GM21390 (cell line): ENCODE results near the gene CCNK.

Experiments used
- ATAC-seq: cut with Tn5 transposase; IDR thresholded peaks from one replicate; pipeline ENCODE4 v1.9.1; 2021; ENCODE audit not compliant: unreplicated experiment

CCNK gene

DNA sequence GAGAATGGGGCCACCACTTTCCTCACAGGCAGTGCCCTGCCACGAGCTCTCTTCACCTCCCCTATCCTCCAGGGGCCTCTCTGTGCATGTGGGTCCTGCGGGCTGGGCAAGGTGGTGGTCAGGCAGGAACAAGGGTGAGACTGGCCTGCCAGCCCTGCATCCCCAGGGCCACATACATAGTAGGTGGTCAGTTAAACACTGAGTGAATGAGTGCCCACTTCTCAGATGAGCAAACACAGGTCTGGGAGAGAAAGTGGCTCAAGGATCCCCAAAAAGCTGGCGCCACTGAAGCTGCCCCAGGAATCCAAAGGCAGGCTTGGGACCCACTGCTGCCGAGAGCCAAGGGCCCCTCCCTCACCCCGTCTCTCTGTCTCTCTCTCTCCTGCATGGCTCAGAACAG is 51.1 kb downstream of the CCNK start:
- ATAC-seq: no peak

DNA sequence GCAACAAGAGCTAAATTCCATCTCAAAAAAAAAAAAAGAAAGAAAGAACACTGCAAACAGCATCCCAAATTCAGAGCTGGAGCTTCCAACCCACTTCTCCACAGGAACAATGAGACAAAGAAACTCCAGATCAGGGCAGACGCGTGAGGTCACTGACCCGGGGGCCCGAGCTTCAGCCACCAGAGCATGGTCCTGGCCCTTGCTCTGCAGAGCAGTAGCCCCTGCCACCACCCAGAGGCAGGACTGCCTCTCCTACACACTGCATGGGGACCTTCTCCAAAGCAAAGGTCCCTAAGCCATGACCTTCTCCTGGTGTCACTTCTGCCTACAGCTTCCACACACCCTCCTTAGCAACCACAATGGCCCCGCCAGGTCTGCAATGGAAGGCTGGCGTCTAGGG is 53.1 kb downstream of the CCNK start:
- no peak for ATAC-seq

DNA sequence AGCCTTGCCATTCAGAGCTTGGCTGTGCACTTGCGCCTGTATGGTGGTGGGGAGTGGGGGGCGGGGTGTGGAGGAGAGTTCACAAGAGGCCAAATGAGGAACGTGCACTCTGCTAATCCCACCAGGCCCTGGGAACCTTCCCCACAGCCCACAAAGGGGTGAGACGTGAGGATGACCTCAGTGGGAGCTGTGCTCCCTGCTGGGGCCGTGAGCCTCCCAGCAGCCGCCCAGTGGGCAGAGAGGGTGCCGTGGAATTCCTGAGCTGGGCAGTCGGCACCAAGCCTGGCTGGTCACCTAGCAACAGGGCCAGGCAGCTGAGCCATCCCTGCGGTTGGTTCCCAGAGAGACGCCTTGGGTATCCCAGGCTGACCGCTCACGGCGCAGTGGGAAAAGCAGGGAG is 53.7 kb downstream of the CCNK start:
- ATAC-seq: no peak

DNA sequence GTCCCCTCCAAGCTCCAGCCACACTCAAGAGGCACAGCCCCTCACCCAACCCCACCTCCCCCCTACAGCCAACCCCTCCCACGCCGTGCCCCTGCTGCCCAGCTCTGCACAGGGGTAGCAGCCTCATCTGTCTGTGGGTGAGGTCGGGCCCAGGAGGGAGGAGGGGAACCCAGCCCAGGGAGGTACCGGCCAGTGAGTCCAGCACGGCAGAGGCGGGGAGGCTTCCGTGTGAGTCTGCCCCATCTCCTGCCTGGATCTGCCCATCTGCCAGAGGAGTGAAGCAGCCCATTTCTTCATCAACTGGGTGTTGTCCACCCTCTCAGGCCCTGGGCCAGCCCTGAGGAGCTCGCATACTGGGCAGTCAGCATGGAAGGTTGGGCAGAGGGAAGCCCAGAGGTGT is 54.2 kb downstream of the CCNK start:
- ATAC-seq: no peak

DNA sequence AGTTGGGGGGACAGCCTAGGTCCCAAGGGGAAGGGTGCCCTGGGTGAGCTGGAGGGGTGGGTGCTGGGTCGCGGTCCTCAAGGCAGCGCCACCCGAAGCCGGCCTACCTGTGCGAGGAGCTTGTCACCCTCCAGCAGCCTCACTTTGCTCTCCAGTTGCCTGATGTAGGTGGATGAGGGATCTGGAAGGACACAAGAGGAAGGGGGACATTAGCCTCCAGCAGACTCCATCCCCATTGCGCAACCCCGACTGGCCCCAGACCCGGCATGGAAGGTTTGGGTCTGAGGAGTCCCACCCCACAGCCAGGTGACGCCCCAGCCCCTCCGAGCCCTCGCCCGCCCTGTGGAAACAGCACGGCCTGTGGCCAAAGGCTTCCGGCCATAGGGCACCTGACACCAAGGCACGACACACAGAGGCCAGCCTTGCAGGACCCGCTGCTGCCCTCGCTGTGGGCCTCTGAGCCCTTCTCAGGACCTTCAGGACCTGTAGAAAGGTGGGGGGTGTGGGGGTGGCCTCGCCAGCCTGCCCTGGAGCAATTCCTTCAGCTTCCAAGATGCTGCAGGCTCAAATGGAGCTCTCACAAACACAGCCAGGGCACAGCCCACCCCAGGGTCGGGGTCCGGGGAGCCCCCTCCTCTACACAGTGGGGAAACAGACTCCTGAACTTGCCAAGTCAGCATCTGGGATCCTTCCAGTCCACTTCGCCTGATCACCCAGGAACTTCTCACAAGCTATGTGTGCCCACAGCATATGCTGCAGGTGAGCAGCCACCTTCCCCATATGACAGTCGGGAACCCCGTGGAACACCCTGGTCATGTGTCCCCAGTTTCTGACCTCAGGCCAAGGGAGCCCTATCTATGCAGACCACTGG is 54.9 kb downstream of the CCNK start:
- no peak for ATAC-seq

DNA sequence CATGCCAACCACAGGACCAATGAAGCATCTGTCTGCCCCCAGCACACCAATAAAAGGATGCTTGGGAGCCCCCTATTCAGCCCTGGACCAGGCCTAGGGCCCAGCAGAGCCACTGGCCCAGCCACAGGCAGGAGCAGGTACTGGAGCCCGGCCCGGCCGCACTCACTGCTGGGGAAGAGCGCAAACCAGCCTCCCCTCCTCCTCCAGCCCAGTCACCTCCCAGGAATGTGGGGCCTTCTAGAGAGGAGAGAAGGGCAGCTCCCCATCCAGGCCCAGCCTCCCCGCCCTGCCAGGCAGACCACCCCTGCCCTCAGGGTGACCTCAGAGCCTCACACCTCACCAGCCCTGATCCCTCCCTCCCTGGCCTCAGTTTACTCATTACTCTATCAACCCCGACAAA is 56.2 kb downstream of the CCNK start:
- ATAC-seq: no peak

DNA sequence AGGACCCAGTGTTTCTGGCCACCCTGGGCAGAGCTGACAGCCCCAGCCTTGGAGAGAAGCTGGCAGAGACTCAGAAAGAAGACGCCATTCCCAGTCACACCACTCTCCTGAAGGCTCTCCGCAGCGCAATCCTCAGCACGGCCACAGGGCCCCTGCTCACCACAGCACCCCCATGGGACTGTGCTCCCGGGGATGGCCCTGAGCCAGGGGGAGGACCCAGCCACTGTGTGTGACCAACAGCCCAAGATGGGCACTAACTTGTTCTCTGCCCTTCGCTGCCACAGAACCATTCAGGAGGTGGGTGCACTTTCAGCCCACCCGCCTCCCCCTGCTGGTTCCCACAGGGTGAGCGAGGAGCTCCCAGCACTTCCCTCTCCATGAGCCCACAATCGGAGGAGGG is 57.1 kb downstream of the CCNK start:
- no peak for ATAC-seq

DNA sequence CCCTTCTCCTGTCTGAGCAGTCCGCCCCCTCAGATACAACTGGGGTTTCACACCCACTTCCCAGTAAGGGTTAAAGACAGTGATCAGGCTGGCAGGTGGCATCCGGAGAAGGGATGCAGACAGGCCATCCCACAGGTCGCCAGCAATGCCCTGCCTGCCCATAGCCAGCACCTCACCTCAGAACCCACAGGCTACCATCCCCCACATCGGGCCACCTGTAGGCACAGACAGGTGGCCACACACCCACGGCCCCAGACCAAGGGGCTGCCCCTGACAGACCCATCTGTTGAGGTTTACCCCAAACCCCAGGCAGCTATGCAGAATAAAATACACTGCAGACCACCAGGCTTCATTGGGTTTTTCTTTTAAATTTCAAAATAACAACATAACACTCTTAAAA is 57.5 kb downstream of the CCNK start:
- no peak for ATAC-seq

DNA sequence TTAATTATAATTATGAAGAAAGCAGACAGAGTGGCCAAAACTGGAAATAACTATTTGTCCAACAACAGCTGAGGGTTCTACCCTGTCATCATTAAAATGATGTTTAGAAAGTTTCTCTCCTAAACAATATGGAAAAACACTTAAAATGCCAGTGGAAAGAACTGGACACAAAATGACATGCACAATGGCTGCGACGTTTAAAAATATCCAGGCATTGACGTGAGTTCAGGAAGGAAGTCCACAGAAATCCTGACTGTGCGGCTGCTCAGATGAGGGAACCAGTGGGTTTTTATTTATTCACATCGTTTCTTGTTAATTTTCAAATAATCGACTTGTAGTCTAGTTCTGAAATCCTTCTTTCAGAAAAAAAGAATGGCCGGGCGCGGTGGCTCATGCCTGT is 58.3 kb downstream of the CCNK start:
- no peak for ATAC-seq

DNA sequence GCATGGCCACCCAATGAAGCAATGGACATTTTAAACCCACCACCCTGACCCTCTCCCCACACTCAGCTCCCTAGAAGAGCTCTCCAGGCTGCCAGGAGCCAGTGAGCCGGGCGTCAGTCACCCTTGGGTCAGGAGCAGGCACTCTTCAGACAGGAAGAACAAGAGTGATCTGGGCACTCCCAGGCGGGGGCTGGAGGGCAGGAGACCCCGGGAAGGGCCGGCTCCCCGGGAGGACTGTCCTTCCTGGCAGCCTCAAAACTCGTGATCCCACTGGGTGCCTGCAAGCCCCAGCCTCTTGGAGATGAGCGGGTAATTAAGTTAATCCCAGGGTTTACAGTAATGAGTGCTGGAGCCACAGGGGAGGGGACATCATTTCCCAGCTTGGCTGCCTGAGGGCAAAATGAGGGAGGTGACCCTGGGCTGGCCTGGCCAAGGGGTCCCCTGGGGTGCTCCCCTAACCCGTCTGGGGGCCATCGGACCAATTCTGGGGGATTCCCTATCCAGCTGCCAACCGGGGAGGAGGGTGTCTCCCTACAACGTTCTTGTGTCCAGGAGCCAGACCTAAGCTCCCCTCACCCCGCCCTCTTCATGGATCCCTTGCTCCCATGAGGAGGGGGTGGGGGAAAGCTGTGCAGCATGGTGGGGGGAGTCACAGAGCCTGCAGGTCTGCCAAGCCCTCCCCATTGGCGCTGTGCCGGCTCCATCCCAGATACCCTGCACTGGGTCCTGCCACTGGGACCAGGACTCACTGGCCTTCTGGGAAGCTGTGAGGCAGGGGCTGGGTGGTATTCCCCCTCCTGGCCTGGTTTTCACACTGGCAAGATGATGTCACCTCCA is 59.2 kb downstream of the CCNK start:
- ATAC-seq: no peak

DNA sequence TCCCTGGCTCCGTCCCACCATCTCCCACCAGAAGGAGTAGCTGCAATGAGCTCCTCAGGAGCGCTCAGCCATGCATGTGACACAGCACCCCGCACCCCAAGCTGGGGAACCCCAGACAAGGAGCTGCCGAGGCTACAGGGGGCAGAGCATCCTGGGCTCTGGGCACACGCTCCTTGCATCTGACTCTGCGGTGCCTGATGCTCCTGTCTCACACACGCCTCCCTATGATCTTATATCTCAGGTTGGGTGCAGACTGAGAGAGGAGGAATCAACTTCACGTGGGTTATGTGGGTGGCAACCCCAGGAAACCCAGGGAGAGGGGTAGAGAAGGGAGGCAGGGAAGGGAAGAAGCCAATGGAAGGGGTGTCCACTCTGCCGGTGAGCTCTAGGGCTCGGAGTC is 60.0 kb downstream of the CCNK start:
- ATAC-seq: no peak

DNA sequence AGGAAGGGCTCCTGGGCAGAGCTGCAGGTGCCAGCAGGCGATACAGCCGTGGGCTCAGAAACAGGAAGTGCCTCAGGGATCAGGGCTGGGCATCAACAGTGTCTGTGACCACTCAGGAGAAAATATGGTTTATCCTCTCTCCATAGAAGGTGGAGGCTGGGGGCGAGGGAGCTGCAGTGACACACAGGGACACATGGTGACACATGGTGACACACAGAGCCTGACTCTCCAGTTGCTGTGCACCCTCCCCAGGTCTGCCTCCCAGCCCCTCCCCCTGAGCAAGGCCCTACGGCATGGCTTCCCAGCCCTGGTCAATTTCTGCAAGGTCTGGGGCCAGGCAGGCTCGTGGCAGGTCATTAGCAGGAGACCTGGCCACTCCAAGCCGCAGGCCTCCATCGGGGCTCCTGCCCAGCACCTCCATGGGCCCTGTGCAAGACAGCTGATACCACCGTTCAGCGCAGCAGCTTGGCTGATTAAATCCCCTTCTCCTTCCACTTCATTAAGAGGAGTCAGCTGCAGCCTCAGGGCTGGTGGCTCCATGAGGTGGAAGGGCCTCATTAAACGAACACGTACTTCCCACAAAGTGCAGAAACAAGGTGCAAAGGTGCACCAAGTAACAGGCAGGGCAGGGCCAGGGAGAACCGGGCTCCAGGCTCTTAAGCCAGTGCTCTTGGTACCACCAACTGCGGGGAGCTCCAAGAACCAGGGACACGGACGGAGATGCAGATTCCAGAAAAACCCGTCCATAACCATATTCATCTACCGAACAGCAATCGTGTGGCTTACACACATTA is 60.7 kb downstream of the CCNK start:
- no peak for ATAC-seq

DNA sequence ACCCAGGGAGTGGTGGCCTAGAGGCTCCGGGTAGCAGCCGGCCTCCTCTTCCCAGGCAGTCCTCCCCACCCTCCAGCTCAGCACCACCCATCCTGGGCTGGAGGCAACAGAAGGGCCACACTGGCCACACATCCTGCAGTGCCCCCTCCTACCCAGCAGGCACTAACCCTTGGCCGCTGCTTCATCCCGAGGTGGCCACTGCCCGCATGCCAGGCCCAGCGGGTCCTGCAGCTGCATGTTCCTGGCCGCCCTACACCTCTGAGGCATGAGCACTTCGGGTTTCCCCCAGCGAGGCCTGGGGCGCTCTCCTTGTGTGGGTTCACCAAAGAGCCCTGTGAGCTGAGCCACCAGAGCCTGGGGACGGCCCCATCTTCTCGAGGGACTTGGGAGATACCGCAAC is 61.4 kb downstream of the CCNK start:
- ATAC-seq: no peak

DNA sequence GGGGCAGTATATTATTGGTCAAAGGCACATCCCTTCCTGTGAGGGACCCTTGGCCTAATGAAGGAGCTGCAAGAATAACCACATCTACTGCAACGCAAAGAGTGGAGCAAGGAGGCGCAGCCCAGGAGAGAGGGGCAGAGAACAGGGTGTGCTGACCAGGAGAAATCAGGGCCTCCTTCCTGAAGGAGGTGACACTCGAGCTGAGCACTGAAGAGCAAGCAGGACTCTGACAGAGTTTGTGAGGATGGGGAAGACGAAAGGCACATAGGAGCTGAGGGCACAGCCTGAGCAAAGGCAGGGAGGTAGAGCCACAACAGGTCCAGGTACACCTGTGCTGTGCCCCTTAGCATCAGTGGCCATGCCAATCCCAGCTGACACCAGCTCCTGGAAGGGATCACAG is 62.2 kb downstream of the CCNK start:
- no peak for ATAC-seq

DNA sequence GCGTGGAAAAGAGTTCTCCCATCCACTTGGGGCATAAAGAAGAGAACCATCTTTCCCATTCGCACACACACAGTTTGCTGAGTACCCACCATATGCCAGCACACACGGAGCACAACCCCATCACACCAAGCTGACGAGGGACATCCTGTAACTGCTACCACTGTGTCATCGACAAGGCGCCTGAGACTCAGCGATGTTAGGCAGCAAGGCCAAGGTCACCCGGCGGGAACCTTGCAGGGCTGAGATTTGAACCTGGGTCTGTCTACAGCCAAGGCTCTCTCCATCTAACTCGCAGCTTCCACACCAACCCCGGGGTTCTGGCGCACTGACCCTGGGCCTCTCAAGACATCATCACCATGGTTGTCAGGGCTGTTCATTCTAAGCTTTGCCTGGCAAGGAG is 62.8 kb downstream of the CCNK start:
- no peak for ATAC-seq

DNA sequence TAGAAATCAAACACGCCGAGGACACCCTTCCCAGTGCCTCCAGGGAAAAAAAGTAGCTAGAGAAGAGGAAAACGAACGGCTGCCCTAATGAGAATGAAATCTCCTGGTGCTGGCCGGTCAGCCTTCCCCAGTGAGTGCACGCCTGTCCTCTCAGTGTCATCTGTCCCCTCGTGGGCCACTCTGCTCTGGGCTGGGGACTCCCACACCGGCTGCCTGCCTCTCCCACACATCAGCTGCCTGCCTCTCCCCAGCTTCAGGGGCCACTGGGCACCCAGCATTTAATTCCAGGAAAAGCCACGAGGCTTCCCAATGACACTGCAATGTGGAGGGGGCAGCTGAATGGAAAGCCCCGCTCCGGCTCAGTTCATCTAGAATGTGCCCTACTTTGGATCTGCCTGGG is 63.8 kb downstream of the CCNK start:
- ATAC-seq: no peak

DNA sequence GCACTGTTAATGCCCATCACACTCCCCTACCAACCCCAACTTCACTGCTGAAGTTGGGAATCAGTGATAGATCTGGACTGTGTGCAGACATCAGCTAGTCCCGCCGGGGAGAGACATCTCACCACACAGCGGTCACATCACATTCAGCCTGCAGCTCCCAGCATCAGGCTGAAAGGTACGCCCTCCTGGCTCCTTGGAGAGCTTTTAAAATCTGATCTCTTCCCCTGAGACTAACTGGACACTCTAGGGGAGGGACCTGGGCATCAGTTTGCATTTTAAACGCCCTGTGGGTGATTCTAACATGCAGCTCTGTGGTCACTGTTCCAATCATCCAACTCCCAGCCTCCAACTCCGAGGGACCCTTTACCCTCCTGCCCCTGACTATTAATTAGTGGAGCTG is 64.4 kb downstream of the CCNK start:
- ATAC-seq: no peak

DNA sequence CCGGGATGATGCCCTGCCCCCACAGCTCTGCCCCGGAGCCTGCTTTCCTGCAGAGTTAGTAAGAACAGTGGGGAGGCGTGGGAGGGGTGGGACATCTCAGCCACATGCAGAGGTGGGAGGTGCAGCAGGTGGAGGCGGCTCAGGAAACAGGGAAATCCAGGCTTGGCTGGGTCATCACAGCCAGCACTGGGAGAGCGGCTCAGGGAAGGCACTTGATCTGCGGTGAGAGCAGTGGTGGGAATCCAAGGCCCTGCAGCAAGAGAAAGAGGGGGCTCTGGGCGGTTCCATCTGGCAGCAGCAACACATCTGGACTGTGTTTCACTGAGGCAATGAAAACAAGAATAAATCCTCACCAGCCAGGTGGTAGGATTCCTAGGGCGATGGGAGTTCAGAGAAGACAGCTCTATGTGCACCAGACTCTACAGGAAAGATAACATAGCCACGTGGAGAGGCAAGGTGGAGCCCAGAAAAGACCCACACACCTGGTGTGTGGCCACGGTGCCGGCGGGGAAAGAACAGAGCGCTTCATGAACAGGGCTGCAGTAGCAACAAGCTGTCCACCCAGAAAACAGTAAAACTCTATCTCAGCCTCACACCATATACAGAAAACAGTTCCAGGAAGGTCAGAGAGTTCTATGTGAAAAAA is 65.1 kb downstream of the CCNK start:
- ATAC-seq: no peak

DNA sequence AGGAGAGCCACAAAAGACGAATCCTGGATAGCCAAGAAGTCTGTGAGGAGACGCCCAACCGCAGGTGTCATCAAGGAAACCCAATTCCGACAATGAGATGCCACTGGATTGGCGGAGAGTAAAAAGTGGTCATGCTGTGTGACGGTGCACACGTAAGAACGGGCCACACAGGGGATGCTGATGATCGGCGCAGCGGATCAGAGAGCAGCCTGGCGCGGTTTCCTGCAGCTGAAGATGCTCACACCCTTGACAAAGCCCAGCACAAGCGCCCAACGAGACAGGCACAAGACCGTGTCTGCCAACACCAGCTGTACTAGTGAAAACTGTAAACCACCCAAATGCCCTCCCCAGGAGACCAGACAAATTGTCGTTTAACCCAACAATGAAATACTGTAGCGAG is 67.0 kb downstream of the CCNK start:
- ATAC-seq: no peak

DNA sequence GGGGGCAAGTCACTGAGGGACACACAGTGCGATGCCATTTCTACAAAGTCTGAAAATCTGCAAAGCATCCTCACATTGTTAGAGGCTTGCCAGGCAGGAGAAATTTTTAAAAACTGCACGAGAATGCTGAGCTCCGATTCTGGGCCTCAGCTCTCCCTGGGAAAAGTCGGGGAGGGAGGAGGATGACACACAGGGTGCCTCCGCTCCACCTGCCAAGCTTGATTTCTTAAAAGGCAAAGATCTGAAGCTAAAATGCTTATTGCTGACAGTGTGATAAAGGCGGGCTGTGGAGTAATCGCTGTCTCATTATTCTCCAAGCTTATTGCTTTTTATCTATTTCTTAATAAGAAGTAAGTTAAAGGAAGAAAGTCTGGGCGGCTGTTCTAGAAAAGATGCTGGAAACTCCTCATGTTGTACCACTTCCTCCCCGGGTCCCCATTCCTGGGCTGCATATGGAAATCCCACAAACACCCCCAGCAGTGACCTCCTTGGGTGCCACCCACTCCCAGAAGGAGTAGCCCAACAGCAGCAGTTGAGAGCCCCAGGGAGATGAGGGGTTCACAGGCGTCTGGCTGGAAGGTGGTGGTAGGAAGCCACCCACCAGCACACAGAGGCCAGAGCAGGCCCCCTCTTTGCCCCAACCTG is 67.8 kb downstream of the CCNK start:
- no peak for ATAC-seq

DNA sequence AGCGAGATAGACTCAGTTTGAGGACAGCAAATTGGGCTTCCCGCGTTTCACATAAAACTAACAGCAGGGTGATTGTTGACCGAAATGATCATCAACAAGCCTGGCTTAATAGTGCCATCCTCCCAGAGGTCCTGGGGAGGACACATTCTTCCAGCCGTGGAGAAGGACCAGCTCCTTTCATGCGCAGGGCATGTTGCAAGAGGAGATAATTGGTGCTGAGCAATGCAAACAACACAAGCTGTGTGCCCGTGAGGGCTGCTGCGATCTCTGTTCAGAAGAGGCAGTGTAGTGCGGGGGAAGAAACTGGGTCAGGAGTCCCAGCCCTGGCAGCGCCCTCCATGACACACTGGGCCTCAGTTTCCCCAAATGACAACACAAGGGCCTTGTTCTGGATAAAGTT is 68.5 kb downstream of the CCNK start:
- no peak for ATAC-seq
